Thyroid gland (tissue), 4 donors: ENCODE measurements around the gene CAPG. TPM values are rescaled to one million over a fixed set of nuclear protein-coding genes. Genes with fewer than 3 reads are reported as not detected.
A peak's percentile ranks its signal among the peaks of the same experiment; 100 is the strongest.

ENCODE experiments used
- DNase-seq, 2 donors: peaks; one replicate each; pipeline ENCODE4 v3.0.0-alpha.2; 2019
- H3K27ac ChIP-seq, 3 donors: fragments of 200-600 bp; sonication (generic); 1 replicate in 2 of 3; 2 replicates in 1 of 3; pipeline ENCODE4 v1.5.1; 2016 to 2019; ENCODE audit warnings: mild to moderate bottlenecking in 1 of 3, moderate library complexity in 1 of 3
- H3K27me3 ChIP-seq: fragments of 200-600 bp; sonication (generic); one replicate; pipeline ENCODE4 v1.5.1; 2019
- H3K36me3 ChIP-seq, 2 donors: fragments of 200-600 bp; sonication (generic); one replicate each; pipeline ENCODE4 v1.5.1; 2016 to 2019
- H3K4me1 ChIP-seq, 2 donors: fragments of 200-600 bp; sonication (generic); one replicate each; pipeline ENCODE4 v1.5.1; 2017 to 2019
- H3K4me3 ChIP-seq, 3 donors: fragments of 200-600 bp; sonication (generic); replicated peaks in 1 of 3; 1 replicate in 2 of 3; 2 replicates in 1 of 3; pipeline ENCODE4 v1.5.1; 2016; ENCODE audit warnings: mild to moderate bottlenecking in 1 of 3
- H3K9me3 ChIP-seq: fragments of 200-600 bp; sonication (generic); one replicate; pipeline ENCODE4 v1.5.1; 2017
- POLR2A ChIP-seq, 2 donors: fragments of 450-650 bp; IDR thresholded peaks; one replicate each; pipeline ENCODE4 v1.6.1; 2017; ENCODE audit warnings: antibody characterized with exemption in 2 of 2, mild to moderate bottlenecking in 2 of 2, moderate library complexity in 1 of 2
- WGBS, 2 donors: methylation state at CpG; one replicate each; pipeline ENCODE4 v1.1.5; 2017; 5-methylcytosine and 5-hydroxymethylcytosine counted together
- intact Hi-C: fragments of 100-400 bp; cut with DNase I; formaldehyde crosslinking; loops from one replicate; pipeline ENCODE4 v1.15.1; 2023
- total RNA-seq, 4 donors: library from RNA; depleted of rRNA; stranded (reverse); fragments of >200 nt; gene quantifications; one replicate each; pipeline ENCODE4 v1.2.3, GENCODE V29; 2016
- TF ChIP-seq, protein P1 (sequence below), 6 experiments: fragments of 200-600 bp in 3 of 6; fragments of 450-650 bp in 3 of 6; sonication (generic) in 3 of 6; IDR thresholded peaks; one replicate each; pipeline ENCODE4 v1.5.1; 2016 to 2019; ENCODE audit warnings: antibody characterized with exemption in 6 of 6, mild to moderate bottlenecking in 2 of 6, inconsistent platforms in 1 of 6, moderate library complexity in 1 of 6

CAPG gene
- total RNA-seq, 4 donors from 2014 or later: 155 to 257 (median 225) TPM

DNA sequence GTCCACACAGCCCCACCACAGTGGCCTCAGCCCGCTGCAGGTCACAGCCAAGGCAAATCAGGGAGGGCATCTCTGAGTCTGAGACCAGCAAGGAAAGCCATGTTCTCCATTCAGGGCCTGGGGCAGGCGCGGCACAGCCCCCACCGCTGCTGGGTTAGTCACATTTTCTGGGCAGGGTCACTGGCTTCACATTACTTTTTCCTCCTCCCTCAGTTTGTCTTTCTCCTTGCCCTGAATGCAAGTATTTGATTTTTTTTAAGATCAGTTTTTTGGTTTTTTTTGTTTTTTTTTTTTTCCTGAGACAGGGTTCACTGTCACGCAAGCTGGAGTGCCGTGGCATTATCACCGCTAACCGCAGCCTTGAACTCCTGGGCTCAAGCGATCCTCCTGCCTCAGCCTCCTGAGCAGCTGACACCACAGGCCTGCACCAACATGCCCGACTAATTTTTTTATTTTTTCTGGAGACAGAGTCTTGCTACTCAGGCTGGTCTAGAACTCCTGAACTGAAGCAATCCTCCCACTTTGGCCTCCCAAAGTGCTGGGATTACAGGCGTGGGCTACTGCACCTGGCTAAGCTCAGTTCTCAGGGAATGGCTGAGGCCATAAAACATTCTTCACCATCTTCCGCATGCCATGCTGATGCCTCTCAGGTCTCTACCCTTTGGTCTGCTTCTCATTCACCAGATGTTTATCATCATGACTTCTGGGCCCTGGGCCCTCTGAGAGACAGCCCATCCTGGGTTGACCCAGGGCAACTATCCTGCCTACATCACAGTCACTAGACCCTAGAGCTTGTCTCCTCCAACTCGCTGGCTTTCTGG lies 628 bp upstream of the CAPG start:
- WGBS, 2 donors: 91 to 92% methylated on average over 13 of the region's 13 CpGs

DNA sequence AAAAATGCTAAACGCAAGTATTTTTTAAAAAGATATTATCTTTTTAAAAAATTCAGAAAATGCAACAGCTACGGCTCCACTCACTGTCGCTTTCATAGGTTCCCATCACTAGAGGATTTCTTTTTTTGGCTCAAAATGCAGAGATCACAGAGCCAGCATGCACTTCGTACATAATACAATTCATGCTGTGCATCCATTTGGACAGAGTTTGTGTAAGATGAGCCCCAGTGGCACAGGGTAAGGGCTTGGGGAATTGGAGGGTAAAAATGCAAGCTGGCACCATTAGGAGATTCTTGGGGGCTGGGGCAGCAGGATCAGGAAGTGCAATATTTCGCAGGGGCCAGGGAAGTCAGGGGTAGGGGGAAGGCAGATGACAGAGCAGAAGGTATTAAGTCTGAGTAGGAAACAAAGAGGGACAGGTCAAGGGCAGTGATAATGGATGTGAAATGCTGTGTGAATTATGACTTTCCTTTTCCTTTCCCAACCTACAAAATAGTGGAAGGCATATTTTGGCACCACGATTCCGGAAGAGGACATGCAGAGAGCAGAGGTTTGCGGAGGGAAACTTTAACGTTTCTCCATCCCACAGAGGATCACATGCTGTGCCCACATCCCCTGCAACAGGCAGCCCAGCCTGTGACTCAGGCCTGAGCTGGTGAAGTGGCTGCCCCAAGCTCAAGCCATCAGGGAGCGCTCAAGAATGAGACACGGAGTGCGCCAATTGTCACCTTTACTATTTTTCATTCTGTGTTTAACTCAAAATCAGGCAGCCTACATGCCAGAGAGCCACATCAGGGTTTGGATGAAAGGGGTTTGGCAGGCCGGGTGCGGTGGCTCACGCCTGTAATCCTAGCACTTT lies 4.7 kb downstream of the CAPG start:
- peak; percentile 54 to 55 for DNase-seq
- Histone ChIP-seq H3K4me1 (peaks cover 49 to 76% of the 10 kb centered on the region in 2 donors), H3K27me3 (no peaks in the 10 kb centered on the region), H3K4me3 (no peak overlapping the region), H3K36me3 (no peaks in the 10 kb centered on the region), H3K27ac (peak overlapping the region; percentile 82 to 84 (median 83)), H3K9me3 (no peaks in the 10 kb centered on the region)
- intact Hi-C loops: no loop called here
- TF ChIP-seq, protein P1, sequence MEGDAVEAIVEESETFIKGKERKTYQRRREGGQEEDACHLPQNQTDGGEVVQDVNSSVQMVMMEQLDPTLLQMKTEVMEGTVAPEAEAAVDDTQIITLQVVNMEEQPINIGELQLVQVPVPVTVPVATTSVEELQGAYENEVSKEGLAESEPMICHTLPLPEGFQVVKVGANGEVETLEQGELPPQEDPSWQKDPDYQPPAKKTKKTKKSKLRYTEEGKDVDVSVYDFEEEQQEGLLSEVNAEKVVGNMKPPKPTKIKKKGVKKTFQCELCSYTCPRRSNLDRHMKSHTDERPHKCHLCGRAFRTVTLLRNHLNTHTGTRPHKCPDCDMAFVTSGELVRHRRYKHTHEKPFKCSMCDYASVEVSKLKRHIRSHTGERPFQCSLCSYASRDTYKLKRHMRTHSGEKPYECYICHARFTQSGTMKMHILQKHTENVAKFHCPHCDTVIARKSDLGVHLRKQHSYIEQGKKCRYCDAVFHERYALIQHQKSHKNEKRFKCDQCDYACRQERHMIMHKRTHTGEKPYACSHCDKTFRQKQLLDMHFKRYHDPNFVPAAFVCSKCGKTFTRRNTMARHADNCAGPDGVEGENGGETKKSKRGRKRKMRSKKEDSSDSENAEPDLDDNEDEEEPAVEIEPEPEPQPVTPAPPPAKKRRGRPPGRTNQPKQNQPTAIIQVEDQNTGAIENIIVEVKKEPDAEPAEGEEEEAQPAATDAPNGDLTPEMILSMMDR (IDR thresholded peaks at IDR 0.05): no peak
- TF ChIP-seq POLR2A (IDR thresholded peaks at IDR 0.05): no peak
- 63 to 75% methylated on average over 15 of the region's 15 CpGs for WGBS, 2 donors

More for the DNA sequence above, 628 bp upstream of the CAPG start:
- no peak for DNase-seq
- H3K9me3 ChIP-seq: no peaks in the 10 kb centered on the region
- TF ChIP-seq POLR2A (IDR thresholded peaks at IDR 0.05): no peak
- TF ChIP-seq, protein P1 (IDR thresholded peaks at IDR 0.05): no peak
- H3K4me1 ChIP-seq: peaks cover 63 to 75% of the 10 kb centered on the region in 2 donors
- H3K36me3 ChIP-seq: no peaks in the 10 kb centered on the region
- intact Hi-C loops: loop anchor here (10.0 kb wide), 1 partner anchor 56 kb away; the partner anchor contains the start of genes ELMOD3 and RETSAT
- H3K4me3 ChIP-seq: no peak overlapping the region
- no peaks in the 10 kb centered on the region for H3K27me3 ChIP-seq
- peak overlapping the region; percentile 58 to 83 (median 80) for H3K27ac ChIP-seq

DNA sequence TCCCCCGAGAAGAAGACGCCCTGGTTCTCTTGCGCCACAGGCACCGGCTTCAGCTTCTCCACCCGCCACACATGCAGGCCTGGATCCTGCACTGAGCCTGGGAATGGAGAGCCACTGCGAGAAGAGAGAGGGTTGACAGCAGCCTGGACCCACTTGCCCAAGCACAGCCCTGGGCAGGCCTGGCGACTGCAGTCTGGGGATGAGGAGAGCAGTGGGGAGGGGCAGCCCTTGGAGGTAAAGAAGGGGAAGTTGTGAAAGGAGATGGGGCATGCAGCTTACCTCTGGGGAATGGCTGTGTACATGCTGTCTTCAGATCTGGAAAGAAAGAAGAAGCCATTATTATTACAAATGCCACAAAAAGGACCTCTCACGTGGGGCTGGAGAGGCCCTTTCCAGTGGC lies 8.3 kb downstream of the CAPG start:
- WGBS, 2 donors: 86 to 90% methylated on average over 8 of the region's 8 CpGs

DNA sequence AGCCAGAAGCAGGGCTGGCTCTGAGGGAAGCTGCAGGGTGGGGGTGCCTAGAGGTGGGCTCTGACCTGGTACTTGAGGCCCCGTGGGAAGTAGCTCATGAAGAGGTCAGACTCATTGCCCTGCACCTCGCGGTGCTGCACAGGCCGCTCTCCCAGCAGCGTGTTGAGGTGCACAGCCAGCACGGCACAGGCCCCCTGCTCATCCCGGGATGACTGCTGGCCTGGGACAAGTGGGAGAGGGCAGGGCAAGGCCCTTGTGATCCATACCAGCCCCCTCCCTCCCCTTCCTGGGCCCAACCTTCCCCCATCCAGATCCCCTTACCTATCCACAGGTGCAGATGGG lies 8.7 kb downstream of the CAPG start:
- H3K4me1 ChIP-seq: peaks cover 44 to 62% of the 10 kb centered on the region in 2 donors
- TF ChIP-seq, protein P1 (IDR thresholded peaks at IDR 0.05): no peak
- TF ChIP-seq POLR2A (IDR thresholded peaks at IDR 0.05): no peak
- H3K4me3 ChIP-seq: no peak overlapping the region
- no peak for DNase-seq
- no peaks in the 10 kb centered on the region for H3K36me3 ChIP-seq
- H3K9me3 ChIP-seq: no peaks in the 10 kb centered on the region
- WGBS, 2 donors: 63% methylated on average over 3 of the region's 7 CpGs; no CpG with 5 or more reads in 1 of the 2 donors
- peak overlapping the region; percentile 13 to 59 (median 44) for H3K27ac ChIP-seq
- H3K27me3 ChIP-seq: no peaks in the 10 kb centered on the region
- intact Hi-C loops: no loop called here

More for the DNA sequence above, 8.3 kb downstream of the CAPG start:
- intact Hi-C loops: no loop called here
- Histone ChIP-seq H3K36me3 (no peaks in the 10 kb centered on the region), H3K27me3 (no peaks in the 10 kb centered on the region), H3K9me3 (no peaks in the 10 kb centered on the region), H3K4me3 (no peak overlapping the region), H3K27ac (peak overlapping the region in 2 of 3 donors; percentile 44 to 59), H3K4me1 (peaks cover 44 to 65% of the 10 kb centered on the region in 2 donors)
- TF ChIP-seq, protein P1 (IDR thresholded peaks at IDR 0.05): no peak
- no peak for TF ChIP-seq POLR2A (IDR thresholded peaks at IDR 0.05)
- peak in 1 of 2 donors; percentile 15 for DNase-seq
